SK-N-SH treated with all-trans-retinoic acid at 6 μM for 48 hours (cell line): ENCODE data around the gene PCBD1.

Source experiments
- ATAC-seq: fragments of 200-7000 bp; cut with Tn5 transposase; 3 replicates; pipeline ENCODE4 v1.9.1; 2020; ENCODE audit warnings: mild to moderate bottlenecking, moderate library complexity
- ARNTL ChIP-seq: fragments of 450-650 bp; formaldehyde crosslinking; IDR thresholded peaks from 2 replicates; pipeline ENCODE4 v1.5.0; 2020; ENCODE audit warnings: low read depth, mild to moderate bottlenecking, moderate library complexity, borderline replicate concordance
- BACH2 ChIP-seq: fragments of 250-450 bp; sonication (Bioruptor Pico); IDR thresholded peaks from 2 replicates; pipeline ENCODE4 v1.9.0; 2021; ENCODE audit warnings: mild to moderate bottlenecking, borderline replicate concordance
- CREB5 ChIP-seq: fragments of 250-450 bp; sonication (Bioruptor Pico); IDR thresholded peaks from 2 replicates; pipeline ENCODE4 v1.5.1; 2020; ENCODE audit warnings: low read depth, mild to moderate bottlenecking, moderate library complexity
- CSDC2 ChIP-seq: fragments of 250-450 bp; sonication (Bioruptor Pico); IDR thresholded peaks from 2 replicates; pipeline ENCODE4 v1.5.0; 2020; ENCODE audit warnings: mild to moderate bottlenecking, moderate library complexity
- CSRNP3 ChIP-seq: fragments of 250-450 bp; sonication (Bioruptor Pico); IDR thresholded peaks from 2 replicates; pipeline ENCODE4 v1.5.1; 2021; ENCODE audit warnings: mild to moderate bottlenecking, moderate library complexity
- ESRRG ChIP-seq: fragments of 250-450 bp; sonication (Bioruptor Pico); IDR thresholded peaks from 2 replicates; pipeline ENCODE4 v1.6.1; 2021; ENCODE audit warnings: mild to moderate bottlenecking
- GLIS3 ChIP-seq: fragments of 250-450 bp; sonication (Bioruptor Pico); IDR thresholded peaks from 2 replicates; pipeline ENCODE4 v1.5.0; 2020; ENCODE audit warnings: mild to moderate bottlenecking, moderate library complexity
- OSR1 ChIP-seq: fragments of 250-450 bp; sonication (Bioruptor Pico); IDR thresholded peaks from 2 replicates; pipeline ENCODE4 v1.8.0; 2022; ENCODE audit warnings: moderate library complexity, mild to moderate bottlenecking, inconsistent platforms
- PATZ1 ChIP-seq: fragments of 250-450 bp; sonication (Bioruptor Pico); IDR thresholded peaks from 2 replicates; pipeline ENCODE4 v1.8.0; 2020; ENCODE audit warnings: mild to moderate bottlenecking, moderate library complexity, borderline replicate concordance
- POU6F1 ChIP-seq: fragments of 250-450 bp; sonication (Bioruptor Pico); IDR thresholded peaks from 2 replicates; pipeline ENCODE4 v1.8.0; 2021; ENCODE audit warnings: low read depth, mild to moderate bottlenecking, moderate library complexity, borderline replicate concordance
- PPARA ChIP-seq: fragments of 250-450 bp; sonication (Bioruptor Pico); IDR thresholded peaks from 2 replicates; pipeline ENCODE4 v1.5.0; 2020; ENCODE audit warnings: mild to moderate bottlenecking, borderline replicate concordance
- RARB ChIP-seq: fragments of 250-450 bp; sonication (Bioruptor Pico); IDR thresholded peaks from 2 replicates; pipeline ENCODE4 v1.8.0; 2021; ENCODE audit warnings: mild to moderate bottlenecking, moderate library complexity
- SNAI2 ChIP-seq: fragments of 250-450 bp; sonication (Bioruptor Pico); IDR thresholded peaks from 2 replicates; pipeline ENCODE4 v1.5.0; 2020; ENCODE audit warnings: mild to moderate bottlenecking, moderate library complexity
- TCF4 ChIP-seq: fragments of 250-450 bp; sonication (Bioruptor Pico); IDR thresholded peaks from 2 replicates; pipeline ENCODE4 v1.8.0; 2021; ENCODE audit warnings: mild to moderate bottlenecking, moderate library complexity, borderline replicate concordance
- TOX ChIP-seq: fragments of 250-450 bp; sonication (Bioruptor Pico); IDR thresholded peaks from 2 replicates; pipeline ENCODE4 v1.8.0; 2021; ENCODE audit warnings: mild to moderate bottlenecking, moderate library complexity, borderline replicate concordance
- TSHZ2 ChIP-seq: fragments of 250-450 bp; sonication (Bioruptor Pico); IDR thresholded peaks from 2 replicates; pipeline ENCODE4 v1.5.0; 2020; ENCODE audit warnings: mild to moderate bottlenecking, moderate library complexity
- ZC3H10 ChIP-seq: fragments of 250-450 bp; sonication (Bioruptor Pico); IDR thresholded peaks from 2 replicates; pipeline ENCODE4 v1.5.1; 2021; ENCODE audit warnings: mild to moderate bottlenecking, moderate library complexity
- ZFP3 ChIP-seq: fragments of 250-450 bp; sonication (Bioruptor Pico); IDR thresholded peaks from 2 replicates; pipeline ENCODE4 v1.5.0; 2020; ENCODE audit warnings: mild to moderate bottlenecking, moderate library complexity
- ZFP30 ChIP-seq: fragments of 450-650 bp; formaldehyde crosslinking; IDR thresholded peaks from 2 replicates; pipeline ENCODE4 v1.5.0; 2022; ENCODE audit warnings: mild to moderate bottlenecking, moderate library complexity
- ZNF565 ChIP-seq: fragments of 450-650 bp; formaldehyde crosslinking; conservative IDR thresholded peaks from 2 replicates; pipeline ENCODE4 v1.5.0; 2020; ENCODE audit warnings: low read depth, mild to moderate bottlenecking, moderate library complexity
- ZNF70 ChIP-seq: fragments of 450-650 bp; formaldehyde crosslinking; IDR thresholded peaks from 2 replicates; pipeline ENCODE4 v1.5.0; 2020; ENCODE audit warnings: mild to moderate bottlenecking, moderate library complexity
- ZNF8 ChIP-seq: fragments of 450-650 bp; formaldehyde crosslinking; IDR thresholded peaks from 2 replicates; pipeline ENCODE4 v1.5.0; 2020; ENCODE audit warnings: mild to moderate bottlenecking, moderate library complexity

PCBD1 gene

GRCh38 chr10:70915806-70916205, 27.4 kb upstream of the PCBD1 start:
- no peak for ATAC-seq
- TF ChIP-seq OSR1: no peak
- TF ChIP-seq SNAI2 (CRISPR knock-in tag): no peak
- TF ChIP-seq ZFP3 (CRISPR knock-in tag): no peak
- TF ChIP-seq PATZ1 (CRISPR knock-in tag): no peak
- TF ChIP-seq GLIS3 (CRISPR knock-in tag): no peak
- no peak for TF ChIP-seq ESRRG (CRISPR knock-in tag)
- TF ChIP-seq ZNF565 (CRISPR knock-in tag): no peak
- TF ChIP-seq CSRNP3 (CRISPR knock-in tag): no peak
- no peak for TF ChIP-seq TOX
- TF ChIP-seq, all 23 proteins: peak for 0

- TF ChIP-seq TCF4 (no peak), PPARA (no peak), OSR1 (no peak), BACH2 (CRISPR knock-in tag) (no peak)
- ATAC-seq: no peak
These were observed 26.8 kb upstream of the PCBD1 start for GRCh38 chr10:70915206-70915605.

- TF ChIP-seq ZNF565 (CRISPR knock-in tag): no peak
- no peak for ATAC-seq
These were observed 26.0 kb upstream of the PCBD1 start for GRCh38 chr10:70914316-70914864.

- ATAC-seq: no peak
- TF ChIP-seq ESRRG (CRISPR knock-in tag) (no peak), RARB (CRISPR knock-in tag) (no peak), ARNTL (CRISPR knock-in tag) (no peak), ZNF8 (CRISPR knock-in tag) (no peak), POU6F1 (CRISPR knock-in tag) (no peak), OSR1 (no peak), SNAI2 (CRISPR knock-in tag) (no peak), ZFP3 (CRISPR knock-in tag) (no peak), ZFP30 (CRISPR knock-in tag) (no peak), TSHZ2 (no peak), TOX (no peak), BACH2 (CRISPR knock-in tag) (no peak), ZNF565 (CRISPR knock-in tag) (no peak), CREB5 (CRISPR knock-in tag) (no peak), ZC3H10 (CRISPR knock-in tag) (no peak), ZNF70 (no peak), CSRNP3 (CRISPR knock-in tag) (no peak), CSDC2 (CRISPR knock-in tag) (no peak)
These were observed 25.5 kb upstream of the PCBD1 start for GRCh38 chr10:70913893-70914240.
